PC-9 (cell line): ENCODE data around the gene MME.

Experiments used
- CTCF ChIP-seq: fragments of 200-600 bp; sonication (generic); conservative IDR thresholded peaks from 2 replicates; pipeline ENCODE4 v1.6.1; 2017; ENCODE audit warnings: mixed run types, antibody characterized with exemption, mild to moderate bottlenecking, moderate library complexity
- EZH2 ChIP-seq: fragments of 200-600 bp; sonication (generic); IDR thresholded peaks from 2 replicates; pipeline ENCODE4 v1.8.0; 2017; ENCODE audit warnings: antibody characterized with exemption, low read depth

- TF ChIP-seq CTCF (no peak), EZH2 (no peak)
Observed at GRCh38 chr3:155130001-155130400, 49.9 kb downstream of the MME start.
